ENCODE data around the gene DCST1. TPM values are rescaled to one million over a fixed set of nuclear protein-coding genes. Genes with fewer than 3 reads are reported as not detected.

Gene DCST1
- total RNA-seq, 1 experiment from 2014 or later = not detected

- Histone ChIP-seq H3K4me2 (ENCODE audit: low read depth, low read length, poor library complexity, severe bottlenecking) (peak overlapping the region; percentile 78), H3K27ac (ENCODE audit: low read length) (no peak overlapping the region), H3K36me3 (ENCODE audit: insufficient read depth, low read length) (no peaks in the 10 kb centered on the region), H3K27me3 (ENCODE audit: low read length) (no peaks in the 10 kb centered on the region), H3K9me2 (replicated peaks; ENCODE audit: insufficient read depth, low read length) (no peaks in the 10 kb centered on the region), H2AFZ (ENCODE audit: low read length) (peak overlapping the region; percentile 56; the same call in 1 of the 2 replicates), H3K9me3 (ENCODE audit: low read length) (no peaks in the 10 kb centered on the region), H3K79me2 (ENCODE audit: low read length) (no peaks in the 10 kb centered on the region), H3K4me1 (ENCODE audit: low read length) (peaks cover 56% of the 10 kb centered on the region), H3K4me3 (ENCODE audit: low read length) (peak overlapping the region; percentile 68), H3K9ac (ENCODE audit: low read length) (peak overlapping the region; percentile 62), H4K20me1 (ENCODE audit: insufficient read depth, low read depth, low read length) (0 out of 2 replicates have a peak, but pooled peaks cover 3% of the 10 kb centered on the region)
- no peak for DNase-seq
These were observed 45.5 kb downstream of the DCST1 start for GRCh38 chr1:155079210-155079486.

- H2AFZ ChIP-seq (ENCODE audit: low read length) = no peak overlapping the region
- H3K79me2 ChIP-seq (ENCODE audit: low read length) = no peaks in the 10 kb centered on the region
- H3K9ac ChIP-seq (ENCODE audit: low read length) = peak overlapping the region; percentile 62
- peaks cover 61% of the 10 kb centered on the region for H3K4me1 ChIP-seq (ENCODE audit: low read length)
- H3K4me2 ChIP-seq (ENCODE audit: low read depth, low read length, poor library complexity, severe bottlenecking) = peak overlapping the region; percentile 78
- H3K27ac ChIP-seq (ENCODE audit: low read length) = no peak overlapping the region
- peak overlapping the region; percentile 68; the same call in 1 of the 2 replicates for H3K4me3 ChIP-seq (ENCODE audit: low read length)
- no peaks in the 10 kb centered on the region for H3K9me3 ChIP-seq (ENCODE audit: low read length)
- H3K9me2 ChIP-seq (replicated peaks; ENCODE audit: insufficient read depth, low read length) = no peaks in the 10 kb centered on the region
- 0 out of 2 replicates have a peak, but pooled peaks cover 3% of the 10 kb centered on the region for H4K20me1 ChIP-seq (ENCODE audit: insufficient read depth, low read depth, low read length)
- no peak for DNase-seq
- no peaks in the 10 kb centered on the region for H3K27me3 ChIP-seq (ENCODE audit: low read length)
- no peaks in the 10 kb centered on the region for H3K36me3 ChIP-seq (ENCODE audit: insufficient read depth, low read length)
These were observed 46.1 kb downstream of the DCST1 start for GRCh38 chr1:155079487-155080311.

- Histone ChIP-seq H2AFZ (ENCODE audit: low read length) (no peak overlapping the region), H3K4me2 (ENCODE audit: low read depth, low read length, poor library complexity, severe bottlenecking) (peak overlapping the region; percentile 46), H3K4me1 (ENCODE audit: low read length) (peaks cover 64% of the 10 kb centered on the region), H3K27ac (ENCODE audit: low read length) (no peak overlapping the region), H3K9ac (ENCODE audit: low read length) (0 out of 2 replicates have a peak overlapping the region, but pooled peaks have one; percentile 2), H3K4me3 (ENCODE audit: low read length) (no peak overlapping the region; the same call in 1 of the 2 replicates), H3K9me3 (ENCODE audit: low read length) (no peaks in the 10 kb centered on the region), H3K79me2 (ENCODE audit: low read length) (no peaks in the 10 kb centered on the region), H3K36me3 (ENCODE audit: insufficient read depth, low read length) (no peaks in the 10 kb centered on the region), H3K27me3 (ENCODE audit: low read length) (no peaks in the 10 kb centered on the region), H3K9me2 (replicated peaks; ENCODE audit: insufficient read depth, low read length) (no peaks in the 10 kb centered on the region), H4K20me1 (ENCODE audit: insufficient read depth, low read depth, low read length) (0 out of 2 replicates have a peak, but pooled peaks cover 3% of the 10 kb centered on the region)
- DNase-seq = peak; percentile 61
These were observed 46.9 kb downstream of the DCST1 start for GRCh38 chr1:155080312-155081228.

- 0 out of 2 replicates have a peak, but pooled peaks cover 3% of the 10 kb centered on the region for H4K20me1 ChIP-seq (ENCODE audit: insufficient read depth, low read depth, low read length)
- no peak overlapping the region for H3K27ac ChIP-seq (ENCODE audit: low read length)
- no peaks in the 10 kb centered on the region for H3K36me3 ChIP-seq (ENCODE audit: insufficient read depth, low read length)
- peaks cover 74% of the 10 kb centered on the region for H3K4me1 ChIP-seq (ENCODE audit: low read length)
- DNase-seq = no peak
- H3K4me3 ChIP-seq (ENCODE audit: low read length) = no peak overlapping the region
- no peak overlapping the region for H3K9ac ChIP-seq (ENCODE audit: low read length)
- no peaks in the 10 kb centered on the region for H3K9me3 ChIP-seq (ENCODE audit: low read length)
- H3K27me3 ChIP-seq (ENCODE audit: low read length) = no peaks in the 10 kb centered on the region
- no peaks in the 10 kb centered on the region for H3K9me2 ChIP-seq (replicated peaks; ENCODE audit: insufficient read depth, low read length)
- peak overlapping the region; percentile 17 for H3K4me2 ChIP-seq (ENCODE audit: low read depth, low read length, poor library complexity, severe bottlenecking)
- no peaks in the 10 kb centered on the region for H3K79me2 ChIP-seq (ENCODE audit: low read length)
- H2AFZ ChIP-seq (ENCODE audit: low read length) = no peak overlapping the region
These were observed 48.1 kb downstream of the DCST1 start for GRCh38 chr1:155081472-155082300.

- Histone ChIP-seq H3K79me2 (ENCODE audit: low read length) (no peaks in the 10 kb centered on the region), H3K9ac (ENCODE audit: low read length) (no peak overlapping the region), H3K36me3 (ENCODE audit: insufficient read depth, low read length) (no peaks in the 10 kb centered on the region), H2AFZ (ENCODE audit: low read length) (no peak overlapping the region), H3K27me3 (ENCODE audit: low read length) (no peaks in the 10 kb centered on the region), H3K9me3 (ENCODE audit: low read length) (no peaks in the 10 kb centered on the region), H3K4me1 (ENCODE audit: low read length) (peaks cover 78% of the 10 kb centered on the region), H4K20me1 (ENCODE audit: insufficient read depth, low read depth, low read length) (0 out of 2 replicates have a peak, but pooled peaks cover 3% of the 10 kb centered on the region), H3K4me3 (ENCODE audit: low read length) (no peak overlapping the region), H3K4me2 (ENCODE audit: low read depth, low read length, poor library complexity, severe bottlenecking) (peak overlapping the region; percentile 3), H3K9me2 (replicated peaks; ENCODE audit: insufficient read depth, low read length) (no peaks in the 10 kb centered on the region), H3K27ac (ENCODE audit: low read length) (no peak overlapping the region)
- DNase-seq = peak; percentile 62
These were observed 48.9 kb downstream of the DCST1 start for GRCh38 chr1:155082301-155083051.

GRCh38 chr1:155083052-155083541, 49.5 kb downstream of the DCST1 start:
- Histone ChIP-seq H3K27ac (ENCODE audit: low read length) (no peak overlapping the region), H3K4me3 (ENCODE audit: low read length) (no peak overlapping the region), H3K4me2 (ENCODE audit: low read depth, low read length, poor library complexity, severe bottlenecking) (peak overlapping the region; percentile 3), H3K27me3 (ENCODE audit: low read length) (no peaks in the 10 kb centered on the region), H4K20me1 (ENCODE audit: insufficient read depth, low read depth, low read length) (0 out of 2 replicates have a peak, but pooled peaks cover 3% of the 10 kb centered on the region), H3K9me3 (ENCODE audit: low read length) (no peaks in the 10 kb centered on the region), H3K4me1 (ENCODE audit: low read length) (peaks cover 78% of the 10 kb centered on the region), H2AFZ (ENCODE audit: low read length) (no peak overlapping the region), H3K9me2 (replicated peaks; ENCODE audit: insufficient read depth, low read length) (no peaks in the 10 kb centered on the region), H3K36me3 (ENCODE audit: insufficient read depth, low read length) (no peaks in the 10 kb centered on the region), H3K79me2 (ENCODE audit: low read length) (no peaks in the 10 kb centered on the region), H3K9ac (ENCODE audit: low read length) (no peak overlapping the region)
- no peak for DNase-seq

Data from Karpas-422 (cell line).